Natural killer cell (primary cell): ENCODE data around the gene BCAS3. TPM values are rescaled to one million over a fixed set of nuclear protein-coding genes. Genes with fewer than 3 reads are reported as not detected.
A peak's percentile ranks its signal among the peaks of the same experiment; 100 is the strongest.
"Not testable (repeated sequence)": the region's sequence is repeated elsewhere in the genome, so short reads cannot be mapped to it uniquely, and the experiment has no call there.

Experiments used
- ATAC-seq, 3 donors: fragments of 150-1000 bp in 2 of 3; fragments of 200-7000 bp in 1 of 3; cut with Tn5 transposase; 1 replicate in 1 of 3; 2 replicates in 2 of 3; pipeline ENCODE4 v1.10.0; 2021; ENCODE audit warnings: mild to moderate bottlenecking in 2 of 3, moderate library complexity in 2 of 3
- DNase-seq, 2 donors: peaks; one replicate each; pipeline versions ENCODE4 v3.0.0 to v3.0.0-alpha.2; 2013 to 2021; ENCODE audit warnings: mixed read lengths in 1 of 2
- H3K27ac ChIP-seq: one replicate; pipeline ENCODE4 v1.5.1; 2013; ENCODE audit warnings: mild to moderate bottlenecking, low read length
- H3K27me3 ChIP-seq: one replicate; pipeline ENCODE4 v1.6.1; 2013; ENCODE audit warnings: low read length; ENCODE audit not compliant: control insufficient read depth, insufficient read depth
- H3K36me3 ChIP-seq: one replicate; pipeline ENCODE4 v1.6.1; 2013; ENCODE audit warnings: low read length; ENCODE audit not compliant: control insufficient read depth, insufficient read depth
- H3K4me1 ChIP-seq: one replicate; pipeline ENCODE4 v1.6.1; 2013; ENCODE audit warnings: low read length; ENCODE audit not compliant: control insufficient read depth, insufficient read depth
- H3K4me3 ChIP-seq: one replicate; pipeline ENCODE4 v1.5.1; 2013; ENCODE audit warnings: low read length
- H3K9me3 ChIP-seq: one replicate; pipeline ENCODE4 v1.6.1; 2013; ENCODE audit warnings: low read length; ENCODE audit not compliant: control insufficient read depth, insufficient read depth
- H3K27ac Mint-ChIP-seq, 2 donors: one replicate each; pipeline ENCODE4 v1.8.0; 2022; ENCODE audit warnings: mild to moderate bottlenecking in 2 of 2, mixed read lengths in 2 of 2, moderate library complexity in 1 of 2
- H3K27me3 Mint-ChIP-seq, 2 donors: one replicate each; pipeline ENCODE4 v1.8.0; 2022; ENCODE audit warnings: low read depth in 2 of 2, mixed read lengths in 2 of 2
- H3K36me3 Mint-ChIP-seq: one replicate; pipeline ENCODE4 v1.8.0; 2022; ENCODE audit warnings: mixed read lengths
- H3K4me1 Mint-ChIP-seq, 2 donors: one replicate each; pipeline ENCODE4 v1.8.0; 2022; ENCODE audit warnings: mixed read lengths in 2 of 2
- H3K4me3 Mint-ChIP-seq: one replicate; pipeline ENCODE4 v1.8.0; 2022; ENCODE audit warnings: mild to moderate bottlenecking, moderate library complexity, mixed read lengths
- H3K9me3 Mint-ChIP-seq, 2 donors: one replicate each; pipeline ENCODE4 v1.8.0; 2022; ENCODE audit warnings: mixed read lengths in 2 of 2
- WGBS: methylation state at CpG from one replicate; pipeline ENCODE4 v1.1.7; 2013; ENCODE audit warnings: missing lambda C conversion rate; ENCODE audit not compliant: insufficient coverage; 5-methylcytosine and 5-hydroxymethylcytosine counted together
- intact Hi-C: fragments of 100-400 bp; cut with micrococcal nuclease; formaldehyde crosslinking; loops from one replicate; pipeline ENCODE4 v1.14.2; 2022
- total RNA-seq, 4 donors: library from RNA; stranded (reverse); fragments of 120-200 nt in 1 of 4; gene quantifications; one replicate each; pipeline versions ENCODE4 v1.2.3 to v1.2.4, GENCODE V29; 2013 to 2022
- TF ChIP-seq, protein P1 (sequence below): fragments of 200-600 bp; IDR thresholded peaks from one replicate; pipeline ENCODE4 v1.8.0; 2022; ENCODE audit warnings: antibody characterized with exemption

Gene BCAS3
- total RNA-seq, 3 donors from 2014 or later (not counting 1 experiment from before 2014, with no cell fraction given) = 60.5 to 87.8 (median 72.0) TPM

DNA sequence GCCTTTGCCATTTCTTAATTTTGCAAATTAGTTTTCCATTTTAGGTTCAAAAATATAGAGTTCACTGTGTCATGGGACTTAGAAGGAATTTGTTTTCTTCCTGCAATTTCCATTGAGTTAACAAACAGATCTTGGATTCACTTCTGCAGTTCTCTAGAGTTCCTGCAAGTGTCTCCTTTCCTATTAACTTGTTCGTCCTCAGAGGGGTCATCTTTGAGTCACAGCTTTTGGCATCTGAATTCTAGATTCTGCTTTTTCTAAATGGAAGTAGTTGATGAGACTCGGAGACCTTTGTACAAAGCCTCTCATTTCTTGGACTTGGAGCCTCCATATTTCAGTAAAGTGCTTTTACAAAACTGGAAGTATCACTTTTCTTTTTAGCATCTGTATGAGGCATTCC is 323.3 kb downstream of the BCAS3 start:
- TF ChIP-seq, protein P1, sequence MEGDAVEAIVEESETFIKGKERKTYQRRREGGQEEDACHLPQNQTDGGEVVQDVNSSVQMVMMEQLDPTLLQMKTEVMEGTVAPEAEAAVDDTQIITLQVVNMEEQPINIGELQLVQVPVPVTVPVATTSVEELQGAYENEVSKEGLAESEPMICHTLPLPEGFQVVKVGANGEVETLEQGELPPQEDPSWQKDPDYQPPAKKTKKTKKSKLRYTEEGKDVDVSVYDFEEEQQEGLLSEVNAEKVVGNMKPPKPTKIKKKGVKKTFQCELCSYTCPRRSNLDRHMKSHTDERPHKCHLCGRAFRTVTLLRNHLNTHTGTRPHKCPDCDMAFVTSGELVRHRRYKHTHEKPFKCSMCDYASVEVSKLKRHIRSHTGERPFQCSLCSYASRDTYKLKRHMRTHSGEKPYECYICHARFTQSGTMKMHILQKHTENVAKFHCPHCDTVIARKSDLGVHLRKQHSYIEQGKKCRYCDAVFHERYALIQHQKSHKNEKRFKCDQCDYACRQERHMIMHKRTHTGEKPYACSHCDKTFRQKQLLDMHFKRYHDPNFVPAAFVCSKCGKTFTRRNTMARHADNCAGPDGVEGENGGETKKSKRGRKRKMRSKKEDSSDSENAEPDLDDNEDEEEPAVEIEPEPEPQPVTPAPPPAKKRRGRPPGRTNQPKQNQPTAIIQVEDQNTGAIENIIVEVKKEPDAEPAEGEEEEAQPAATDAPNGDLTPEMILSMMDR = no peak
- Mint-ChIP-seq H3K27ac (no peak overlapping the region), H3K27me3 (no peaks in the 10 kb centered on the region), H3K9me3 (no peaks in the 10 kb centered on the region), H3K4me3 (no peak overlapping the region), H3K36me3 (no peaks in the 10 kb centered on the region), H3K4me1 (no peaks in the 10 kb centered on the region)
- Histone ChIP-seq H3K9me3 (no peaks in the 10 kb centered on the region), H3K36me3 (no peaks in the 10 kb centered on the region), H3K27me3 (no peaks in the 10 kb centered on the region), H3K27ac (no peak overlapping the region), H3K4me1 (no peaks in the 10 kb centered on the region), H3K4me3 (no peak overlapping the region)
- ATAC-seq (no peak), DNase-seq (no peak)
- 95% methylated on average over 2 of the region's 2 CpGs for WGBS
- intact Hi-C loops = no loop called here

DNA sequence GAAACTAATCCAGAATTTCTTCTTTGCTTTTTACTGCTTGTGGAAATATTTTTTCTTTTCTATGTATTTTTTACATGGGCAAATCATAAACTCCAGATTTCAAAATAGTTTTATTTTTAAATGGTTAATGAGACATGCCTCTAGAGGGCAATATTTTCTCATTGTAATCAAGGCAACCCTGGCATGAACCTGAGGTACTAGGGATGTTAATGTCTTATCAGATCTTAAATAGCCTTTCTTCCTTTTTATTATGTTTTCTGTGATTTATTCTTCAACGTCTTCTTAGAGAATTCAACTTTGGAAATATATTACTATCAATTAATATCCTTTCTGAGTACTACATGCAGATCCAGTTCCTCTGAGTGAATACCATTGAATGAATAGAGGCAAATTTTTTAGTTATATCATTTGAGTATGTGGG is 324.7 kb downstream of the BCAS3 start:
- no peaks in the 10 kb centered on the region for H3K9me3 ChIP-seq
- no peak overlapping the region for H3K27ac Mint-ChIP-seq
- DNase-seq (peak in 1 of 2 donors; percentile 51), ATAC-seq (peak in 1 of 3 donors; percentile 39)
- intact Hi-C loops = loop anchor here (1.0 to 2.0 kb wide), 3 partner anchors 346 to 388 kb away; no protein-coding TSS in a partner anchor
- H3K4me3 ChIP-seq = no peak overlapping the region
- no CpG with 5 or more reads among the region's 1 CpG for WGBS
- no peaks in the 10 kb centered on the region for H3K27me3 ChIP-seq
- H3K9me3 Mint-ChIP-seq = no peaks in the 10 kb centered on the region
- TF ChIP-seq, protein P1 = peak; percentile 69
- no peaks in the 10 kb centered on the region for H3K36me3 ChIP-seq
- no peaks in the 10 kb centered on the region for H3K4me1 Mint-ChIP-seq
- H3K36me3 Mint-ChIP-seq = no peaks in the 10 kb centered on the region
- H3K4me1 ChIP-seq = no peaks in the 10 kb centered on the region
- H3K4me3 Mint-ChIP-seq = no peak overlapping the region
- H3K27ac ChIP-seq = no peak overlapping the region
- H3K27me3 Mint-ChIP-seq = no peaks in the 10 kb centered on the region

DNA sequence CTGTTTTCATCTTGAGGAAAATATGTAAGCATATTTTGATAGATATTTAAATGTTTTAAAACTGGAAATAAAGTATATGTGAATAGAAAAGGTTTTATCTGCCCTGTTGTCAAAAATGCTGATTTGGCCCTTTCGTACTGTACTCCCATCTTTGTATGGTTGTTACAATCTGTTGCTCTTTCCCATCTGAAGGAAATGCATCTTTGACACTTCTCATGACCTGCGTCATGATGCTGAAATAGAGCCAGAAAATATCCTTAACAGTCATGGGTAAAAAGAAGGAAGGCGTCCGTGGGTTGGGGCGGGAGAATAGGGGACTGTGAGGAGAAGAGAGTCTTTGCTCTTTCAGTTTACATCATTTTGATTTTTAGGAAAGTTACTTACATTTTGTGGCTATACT is 327.7 kb downstream of the BCAS3 start:
- Histone ChIP-seq H3K9me3 (no peaks in the 10 kb centered on the region), H3K27me3 (no peaks in the 10 kb centered on the region), H3K4me1 (no peaks in the 10 kb centered on the region), H3K27ac (no peak overlapping the region), H3K4me3 (no peak overlapping the region), H3K36me3 (no peaks in the 10 kb centered on the region)
- H3K36me3 Mint-ChIP-seq = no peaks in the 10 kb centered on the region
- H3K4me1 Mint-ChIP-seq = no peaks in the 10 kb centered on the region
- no peak for DNase-seq
- no peak overlapping the region for H3K4me3 Mint-ChIP-seq
- no peak for ATAC-seq
- WGBS = 94% methylated on average over 5 of the region's 5 CpGs
- TF ChIP-seq, protein P1 = no peak
- H3K9me3 Mint-ChIP-seq = no peaks in the 10 kb centered on the region
- no peaks in the 10 kb centered on the region for H3K27me3 Mint-ChIP-seq
- intact Hi-C loops = no loop called here
- H3K27ac Mint-ChIP-seq = no peak overlapping the region

DNA sequence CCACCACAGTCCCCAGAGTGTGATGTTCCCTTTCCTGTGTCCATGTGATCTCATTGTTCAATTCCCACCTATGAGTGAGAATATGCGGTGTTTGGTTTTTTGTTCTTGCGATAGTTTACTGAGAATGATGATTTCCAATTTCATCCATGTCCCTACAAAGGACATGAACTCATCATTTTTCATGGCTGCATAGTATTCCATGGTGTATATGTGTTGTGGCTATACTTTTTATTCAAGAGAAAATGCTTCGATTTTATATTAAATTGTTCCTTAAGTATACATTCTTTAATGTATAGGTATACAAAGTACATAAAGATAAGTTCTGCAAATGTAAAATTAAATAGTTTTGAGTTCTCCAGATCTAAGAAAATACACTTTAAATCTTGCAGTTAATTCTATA is 328.3 kb downstream of the BCAS3 start:
- H3K36me3 Mint-ChIP-seq, H3K27me3 ChIP-seq, H3K36me3 ChIP-seq, H3K4me3 ChIP-seq, DNase-seq, intact Hi-C loops, H3K27me3 Mint-ChIP-seq, H3K27ac Mint-ChIP-seq, H3K4me3 Mint-ChIP-seq, ATAC-seq, H3K4me1 Mint-ChIP-seq, H3K27ac ChIP-seq, H3K4me1 ChIP-seq, H3K9me3 ChIP-seq, H3K9me3 Mint-ChIP-seq: not testable (repeated sequence)
- no CpG with 5 or more reads among the region's 3 CpGs for WGBS
